ENCODE results near the gene SLC1A3.

Gene SLC1A3

GRCh38 chr5:36651761-36652685 lies 45.6 kb downstream of the SLC1A3 start:
- no peak overlapping the region for H3K27ac Mint-ChIP-seq
- no peaks in the 10 kb centered on the region for H3K4me1 Mint-ChIP-seq (ENCODE audit: low read depth)
- no peaks in the 10 kb centered on the region for H3K36me3 Mint-ChIP-seq (ENCODE audit: low read depth)
- no peak overlapping the region for H3K4me3 Mint-ChIP-seq
- no peaks in the 10 kb centered on the region for H3K9me3 Mint-ChIP-seq
- H3K27me3 Mint-ChIP-seq, result peaks cover 27% of the 10 kb centered on the region

- Mint-ChIP-seq H3K4me1 (ENCODE audit: low read depth) (no peaks in the 10 kb centered on the region), H3K9me3 (no peaks in the 10 kb centered on the region), H3K27ac (no peak overlapping the region)
Measured at GRCh38 chr5:36653044-36653705, 46.8 kb downstream of the SLC1A3 start.

GRCh38 chr5:36654564-36654963 lies 48.2 kb downstream of the SLC1A3 start:
- no peaks in the 10 kb centered on the region for H3K9me3 Mint-ChIP-seq

More at GRCh38 chr5:36653044-36653705, 46.8 kb downstream of the SLC1A3 start:
- H3K36me3 Mint-ChIP-seq (ENCODE audit: low read depth), result no peaks in the 10 kb centered on the region
- peaks cover 30% of the 10 kb centered on the region for H3K27me3 Mint-ChIP-seq
- no peak overlapping the region for H3K4me3 Mint-ChIP-seq

GRCh38 chr5:36655161-36655560 lies 48.8 kb downstream of the SLC1A3 start:
- no peaks in the 10 kb centered on the region for H3K9me3 Mint-ChIP-seq
- H3K27me3 Mint-ChIP-seq, result peaks cover 23% of the 10 kb centered on the region
- no peaks in the 10 kb centered on the region for H3K36me3 Mint-ChIP-seq (ENCODE audit: low read depth)
- H3K4me3 Mint-ChIP-seq, result no peak overlapping the region
- no peaks in the 10 kb centered on the region for H3K4me1 Mint-ChIP-seq (ENCODE audit: low read depth)
- no peak overlapping the region for H3K27ac Mint-ChIP-seq

More at GRCh38 chr5:36654564-36654963, 48.2 kb downstream of the SLC1A3 start:
- no peaks in the 10 kb centered on the region for H3K36me3 Mint-ChIP-seq (ENCODE audit: low read depth)
- H3K27ac Mint-ChIP-seq, result no peak overlapping the region
- no peak overlapping the region for H3K4me3 Mint-ChIP-seq
- peaks cover 24% of the 10 kb centered on the region for H3K27me3 Mint-ChIP-seq
- H3K4me1 Mint-ChIP-seq (ENCODE audit: low read depth), result no peaks in the 10 kb centered on the region

- no peaks in the 10 kb centered on the region for H3K9me3 Mint-ChIP-seq
- H3K27ac Mint-ChIP-seq, result no peak overlapping the region
- H3K4me3 Mint-ChIP-seq, result no peak overlapping the region
- H3K36me3 Mint-ChIP-seq (ENCODE audit: low read depth), result no peaks in the 10 kb centered on the region
- peaks cover 23% of the 10 kb centered on the region for H3K27me3 Mint-ChIP-seq
- H3K4me1 Mint-ChIP-seq (ENCODE audit: low read depth), result no peaks in the 10 kb centered on the region
Measured at GRCh38 chr5:36656556-36656955, 50.1 kb downstream of the SLC1A3 start.

GRCh38 chr5:36657563-36657995 lies 51.2 kb downstream of the SLC1A3 start:
- Mint-ChIP-seq H3K9me3 (no peaks in the 10 kb centered on the region), H3K27me3 (peaks cover 21% of the 10 kb centered on the region), H3K4me3 (no peak overlapping the region), H3K27ac (no peak overlapping the region), H3K36me3 (ENCODE audit: low read depth) (no peaks in the 10 kb centered on the region), H3K4me1 (ENCODE audit: low read depth) (no peaks in the 10 kb centered on the region)

GRCh38 chr5:36658038-36658756 lies 51.8 kb downstream of the SLC1A3 start:
- H3K36me3 Mint-ChIP-seq (ENCODE audit: low read depth), result no peaks in the 10 kb centered on the region
- H3K27ac Mint-ChIP-seq, result no peak overlapping the region
- peaks cover 15% of the 10 kb centered on the region for H3K27me3 Mint-ChIP-seq
- H3K4me1 Mint-ChIP-seq (ENCODE audit: low read depth), result no peaks in the 10 kb centered on the region
- H3K4me3 Mint-ChIP-seq, result no peak overlapping the region
- no peaks in the 10 kb centered on the region for H3K9me3 Mint-ChIP-seq

- no peaks in the 10 kb centered on the region for H3K36me3 Mint-ChIP-seq (ENCODE audit: low read depth)
- no peak overlapping the region for H3K27ac Mint-ChIP-seq
- no peak overlapping the region for H3K4me3 Mint-ChIP-seq
- H3K4me1 Mint-ChIP-seq (ENCODE audit: low read depth), result no peaks in the 10 kb centered on the region
- H3K9me3 Mint-ChIP-seq, result no peaks in the 10 kb centered on the region
- H3K27me3 Mint-ChIP-seq, result peaks cover 13% of the 10 kb centered on the region
Measured at GRCh38 chr5:36659411-36659810, 53.0 kb downstream of the SLC1A3 start.

- H3K36me3 Mint-ChIP-seq (ENCODE audit: low read depth), result no peaks in the 10 kb centered on the region
- peaks cover 8% of the 10 kb centered on the region for H3K27me3 Mint-ChIP-seq
- H3K4me3 Mint-ChIP-seq, result no peak overlapping the region
- H3K9me3 Mint-ChIP-seq, result no peaks in the 10 kb centered on the region
- no peaks in the 10 kb centered on the region for H3K4me1 Mint-ChIP-seq (ENCODE audit: low read depth)
- H3K27ac Mint-ChIP-seq, result no peak overlapping the region
Measured at GRCh38 chr5:36660397-36661049, 54.1 kb downstream of the SLC1A3 start.

- Mint-ChIP-seq H3K9me3 (no peaks in the 10 kb centered on the region), H3K36me3 (ENCODE audit: low read depth) (no peaks in the 10 kb centered on the region)
Measured at GRCh38 chr5:36661456-36662220, 55.2 kb downstream of the SLC1A3 start.

GRCh38 chr5:36662291-36662851 lies 56.0 kb downstream of the SLC1A3 start:
- Mint-ChIP-seq H3K4me1 (ENCODE audit: low read depth) (no peaks in the 10 kb centered on the region), H3K27ac (no peak overlapping the region), H3K4me3 (no peak overlapping the region), H3K9me3 (no peaks in the 10 kb centered on the region), H3K27me3 (peaks cover 8% of the 10 kb centered on the region), H3K36me3 (ENCODE audit: low read depth) (no peaks in the 10 kb centered on the region)

More at GRCh38 chr5:36661456-36662220, 55.2 kb downstream of the SLC1A3 start:
- H3K27me3 Mint-ChIP-seq, result peaks cover 8% of the 10 kb centered on the region
- H3K27ac Mint-ChIP-seq, result no peak overlapping the region
- no peaks in the 10 kb centered on the region for H3K4me1 Mint-ChIP-seq (ENCODE audit: low read depth)
- no peak overlapping the region for H3K4me3 Mint-ChIP-seq

- no peaks in the 10 kb centered on the region for H3K9me3 Mint-ChIP-seq
- H3K4me1 Mint-ChIP-seq (ENCODE audit: low read depth), result no peaks in the 10 kb centered on the region
- no peak overlapping the region for H3K4me3 Mint-ChIP-seq
- no peaks in the 10 kb centered on the region for H3K36me3 Mint-ChIP-seq (ENCODE audit: low read depth)
- peaks cover 4% of the 10 kb centered on the region for H3K27me3 Mint-ChIP-seq
- H3K27ac Mint-ChIP-seq, result no peak overlapping the region
Measured at GRCh38 chr5:36664766-36665165, 58.4 kb downstream of the SLC1A3 start.

GRCh38 chr5:36665628-36666027 lies 59.2 kb downstream of the SLC1A3 start:
- Mint-ChIP-seq H3K9me3 (no peaks in the 10 kb centered on the region), H3K27me3 (peaks cover 4% of the 10 kb centered on the region), H3K36me3 (ENCODE audit: low read depth) (no peaks in the 10 kb centered on the region), H3K27ac (no peak overlapping the region), H3K4me3 (no peak overlapping the region), H3K4me1 (ENCODE audit: low read depth) (no peaks in the 10 kb centered on the region)

- no peaks in the 10 kb centered on the region for H3K36me3 Mint-ChIP-seq (ENCODE audit: low read depth)
- H3K4me1 Mint-ChIP-seq (ENCODE audit: low read depth), result no peaks in the 10 kb centered on the region
Measured at GRCh38 chr5:36666274-36666673, 59.9 kb downstream of the SLC1A3 start.

More at GRCh38 chr5:36666274-36666673, 59.9 kb downstream of the SLC1A3 start:
- Mint-ChIP-seq H3K4me3 (no peak overlapping the region), H3K9me3 (no peaks in the 10 kb centered on the region), H3K27me3 (peaks cover 4% of the 10 kb centered on the region), H3K27ac (no peak overlapping the region)
